Tibial artery (tissue), 4 donors: ENCODE measurements around the gene GFOD1.
A peak's percentile ranks its signal among the peaks of the same experiment; 100 is the strongest.

Source experiments
- DNase-seq, 2 donors: peaks; one replicate each; pipeline ENCODE4 v3.0.0-alpha.2; 2019
- H3K27ac ChIP-seq, 2 donors: fragments of 200-600 bp; sonication (generic) in 1 of 2; 1 replicate in 1 of 2; 2 replicates in 1 of 2; pipeline ENCODE4 v1.5.1; 2018 to 2019; ENCODE audit warnings: mild to moderate bottlenecking in 1 of 2
- H3K27me3 ChIP-seq, 2 donors: fragments of 200-600 bp; sonication (generic) in 1 of 2; one replicate each; pipeline versions ENCODE4 v1.5.1 to v1.6.0; 2016 to 2019
- H3K36me3 ChIP-seq, 3 donors: fragments of 200-600 bp; sonication (generic) in 2 of 3; one replicate each; pipeline ENCODE4 v1.5.1; 2016 to 2019; ENCODE audit warnings: mild to moderate bottlenecking in 2 of 3
- H3K4me1 ChIP-seq, 4 donors: fragments of 200-600 bp; sonication (generic) in 2 of 4; 1 replicate in 3 of 4; 2 replicates in 1 of 4; pipeline ENCODE4 v1.5.1; 2016 to 2019
- H3K4me3 ChIP-seq, 2 donors: fragments of 200-600 bp; sonication (generic) in 1 of 2; 1 replicate in 1 of 2; 2 replicates in 1 of 2; pipeline ENCODE4 v1.5.1; 2018 to 2019; ENCODE audit warnings: mild to moderate bottlenecking in 2 of 2
- H3K9me3 ChIP-seq, 3 donors: fragments of 200-600 bp; sonication (generic) in 1 of 3; one replicate each; pipeline ENCODE4 v1.5.1; 2016 to 2019
- intact Hi-C: fragments of 100-400 bp; cut with DNase I; formaldehyde crosslinking; loops from one replicate; pipeline ENCODE4 v1.15.0; 2023; ENCODE audit warnings: low total_unique reads
- TF ChIP-seq, protein P1 (sequence below), 2 experiments: fragments of 200-600 bp in 1 of 2; fragments of 450-650 bp in 1 of 2; IDR thresholded peaks; one replicate each; pipeline ENCODE4 v1.5.1; 2017 to 2019; ENCODE audit warnings: antibody characterized with exemption in 2 of 2, mild to moderate bottlenecking in 1 of 2, moderate library complexity in 1 of 2

The GFOD1 gene

DNA sequence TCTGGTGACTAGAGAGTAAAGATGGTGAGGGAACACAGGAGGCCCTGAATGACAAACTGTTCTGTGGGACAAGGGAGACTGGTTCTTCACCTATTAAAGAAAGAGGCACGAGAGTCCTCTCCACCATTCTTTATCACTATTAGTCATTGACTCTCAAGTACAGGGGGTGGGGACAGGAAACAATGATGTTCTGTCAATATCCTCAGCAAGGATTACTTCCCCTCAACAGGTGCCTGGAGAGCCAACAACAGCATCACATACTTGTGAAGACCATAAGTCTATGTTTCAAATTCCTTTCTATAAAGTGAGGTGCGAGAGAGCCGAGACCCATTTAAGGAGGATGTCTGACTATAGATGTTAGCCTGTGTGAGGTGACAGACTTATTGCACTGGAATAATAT lies 86.6 kb downstream of the GFOD1 start:
- intact Hi-C loops = no loop called here
- no peaks in the 10 kb centered on the region for H3K27me3 ChIP-seq
- DNase-seq = no peak
- no peaks in the 10 kb centered on the region for H3K36me3 ChIP-seq
- TF ChIP-seq, protein P1, sequence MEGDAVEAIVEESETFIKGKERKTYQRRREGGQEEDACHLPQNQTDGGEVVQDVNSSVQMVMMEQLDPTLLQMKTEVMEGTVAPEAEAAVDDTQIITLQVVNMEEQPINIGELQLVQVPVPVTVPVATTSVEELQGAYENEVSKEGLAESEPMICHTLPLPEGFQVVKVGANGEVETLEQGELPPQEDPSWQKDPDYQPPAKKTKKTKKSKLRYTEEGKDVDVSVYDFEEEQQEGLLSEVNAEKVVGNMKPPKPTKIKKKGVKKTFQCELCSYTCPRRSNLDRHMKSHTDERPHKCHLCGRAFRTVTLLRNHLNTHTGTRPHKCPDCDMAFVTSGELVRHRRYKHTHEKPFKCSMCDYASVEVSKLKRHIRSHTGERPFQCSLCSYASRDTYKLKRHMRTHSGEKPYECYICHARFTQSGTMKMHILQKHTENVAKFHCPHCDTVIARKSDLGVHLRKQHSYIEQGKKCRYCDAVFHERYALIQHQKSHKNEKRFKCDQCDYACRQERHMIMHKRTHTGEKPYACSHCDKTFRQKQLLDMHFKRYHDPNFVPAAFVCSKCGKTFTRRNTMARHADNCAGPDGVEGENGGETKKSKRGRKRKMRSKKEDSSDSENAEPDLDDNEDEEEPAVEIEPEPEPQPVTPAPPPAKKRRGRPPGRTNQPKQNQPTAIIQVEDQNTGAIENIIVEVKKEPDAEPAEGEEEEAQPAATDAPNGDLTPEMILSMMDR (IDR thresholded peaks at IDR 0.05) = no peak
- peaks cover 0 to 72% (median 39%) of the 10 kb centered on the region in 4 donors for H3K4me1 ChIP-seq
- no peaks in the 10 kb centered on the region for H3K9me3 ChIP-seq
- peak overlapping the region in 1 of 2 donors; percentile 33 for H3K27ac ChIP-seq
- no peak overlapping the region for H3K4me3 ChIP-seq

DNA sequence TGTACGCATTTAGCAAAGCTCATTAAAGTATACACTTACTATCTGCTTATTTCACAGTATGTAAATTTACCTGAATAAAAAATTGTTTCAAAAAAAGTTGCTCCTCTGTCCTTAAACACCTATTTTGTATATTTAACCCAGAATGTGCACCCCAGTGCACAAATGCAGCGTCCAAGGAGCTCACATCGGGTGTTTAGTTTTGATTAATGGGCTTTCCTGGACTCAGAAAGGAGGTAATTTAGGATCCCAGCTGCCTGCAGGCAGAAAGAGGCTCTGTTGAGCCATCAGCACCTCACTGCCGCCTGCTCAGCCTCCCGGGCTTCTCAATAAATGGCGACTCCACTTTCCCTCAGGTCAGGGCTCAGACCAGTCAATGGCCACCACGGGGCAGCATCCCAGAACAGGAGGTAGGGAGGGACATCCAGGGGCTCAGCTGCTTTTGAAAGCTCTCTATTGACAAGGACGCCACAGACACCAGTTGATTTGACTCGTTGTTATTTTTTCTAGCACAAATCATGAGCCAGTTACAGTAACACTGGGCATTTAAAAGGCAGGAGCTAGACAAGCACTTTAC lies 88.9 kb downstream of the GFOD1 start:
- intact Hi-C loops = no loop called here
- TF ChIP-seq, protein P1 (IDR thresholded peaks at IDR 0.05) = no peak

DNA sequence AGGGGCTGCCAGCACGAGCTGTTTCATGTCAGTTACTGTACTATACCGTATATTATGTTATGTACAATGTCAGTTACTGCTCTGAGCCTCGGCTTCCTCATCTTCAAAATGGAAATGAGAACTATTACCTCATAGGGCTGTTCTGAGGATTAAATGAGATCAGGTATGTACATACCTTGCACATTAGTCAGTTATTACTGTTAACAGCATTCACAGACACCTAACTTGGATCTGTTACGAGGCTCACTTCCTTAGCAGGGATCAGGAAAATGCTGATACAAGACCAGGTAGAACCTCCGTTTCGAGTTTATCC lies 89.4 kb downstream of the GFOD1 start:
- Histone ChIP-seq H3K27me3 (no peaks in the 10 kb centered on the region), H3K27ac (peak overlapping the region; percentile 45 to 71), H3K36me3 (no peaks in the 10 kb centered on the region), H3K4me3 (no peak overlapping the region), H3K9me3 (no peaks in the 10 kb centered on the region), H3K4me1 (peaks cover 0 to 63% (median 26%) of the 10 kb centered on the region in 4 donors)
- intact Hi-C loops = no loop called here
- TF ChIP-seq, protein P1 (IDR thresholded peaks at IDR 0.05) = no peak
- no peak for DNase-seq

More for the DNA sequence above, 88.9 kb downstream of the GFOD1 start:
- Histone ChIP-seq H3K9me3 (no peaks in the 10 kb centered on the region), H3K27ac (peak overlapping the region in 1 of 2 donors; percentile 45), H3K4me1 (peaks cover 0 to 65% (median 28%) of the 10 kb centered on the region in 4 donors), H3K27me3 (no peaks in the 10 kb centered on the region), H3K4me3 (no peak overlapping the region), H3K36me3 (no peaks in the 10 kb centered on the region)
- DNase-seq = no peak

DNA sequence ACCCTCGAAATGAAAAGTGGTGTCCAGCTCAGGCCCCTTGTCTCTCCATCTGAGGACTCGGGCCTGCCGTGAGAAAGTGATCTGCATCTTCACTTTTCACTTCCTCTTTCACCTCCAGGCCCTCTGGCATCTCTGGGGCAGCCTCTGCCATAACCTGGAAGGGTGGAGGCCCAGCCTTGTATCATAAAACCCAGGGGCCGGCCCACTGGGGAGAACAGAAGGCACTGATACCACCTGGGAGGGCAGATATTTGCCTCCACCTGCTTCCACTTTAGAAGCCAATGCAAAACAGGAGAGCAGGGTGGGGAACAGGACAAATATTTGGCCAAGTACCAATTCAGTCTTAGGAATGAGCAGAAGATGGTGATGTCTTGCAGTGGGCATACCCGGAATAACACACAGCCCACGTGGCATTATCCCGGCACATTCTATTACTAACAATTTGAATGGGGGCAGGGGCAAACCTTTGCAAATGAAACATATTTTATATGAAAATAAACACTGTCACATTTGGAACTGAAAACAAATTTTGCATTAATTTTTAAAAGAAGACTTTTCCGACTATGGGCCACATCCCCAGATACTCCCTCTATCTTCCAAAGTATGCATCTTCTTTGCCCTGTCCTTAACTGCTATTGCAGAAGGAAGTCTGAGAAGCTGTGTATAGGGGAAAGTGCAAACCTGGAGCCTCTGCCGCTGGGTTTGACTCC lies 89.9 kb downstream of the GFOD1 start:
- H3K27ac ChIP-seq = peak overlapping the region; percentile 60 to 71
- DNase-seq = no peak
- TF ChIP-seq, protein P1 (IDR thresholded peaks at IDR 0.05) = no peak
- H3K27me3 ChIP-seq = no peaks in the 10 kb centered on the region
- no peaks in the 10 kb centered on the region for H3K36me3 ChIP-seq
- intact Hi-C loops = no loop called here
- H3K4me1 ChIP-seq = peaks cover 0 to 59% (median 26%) of the 10 kb centered on the region in 4 donors
- no peaks in the 10 kb centered on the region for H3K9me3 ChIP-seq
- H3K4me3 ChIP-seq = no peak overlapping the region

DNA sequence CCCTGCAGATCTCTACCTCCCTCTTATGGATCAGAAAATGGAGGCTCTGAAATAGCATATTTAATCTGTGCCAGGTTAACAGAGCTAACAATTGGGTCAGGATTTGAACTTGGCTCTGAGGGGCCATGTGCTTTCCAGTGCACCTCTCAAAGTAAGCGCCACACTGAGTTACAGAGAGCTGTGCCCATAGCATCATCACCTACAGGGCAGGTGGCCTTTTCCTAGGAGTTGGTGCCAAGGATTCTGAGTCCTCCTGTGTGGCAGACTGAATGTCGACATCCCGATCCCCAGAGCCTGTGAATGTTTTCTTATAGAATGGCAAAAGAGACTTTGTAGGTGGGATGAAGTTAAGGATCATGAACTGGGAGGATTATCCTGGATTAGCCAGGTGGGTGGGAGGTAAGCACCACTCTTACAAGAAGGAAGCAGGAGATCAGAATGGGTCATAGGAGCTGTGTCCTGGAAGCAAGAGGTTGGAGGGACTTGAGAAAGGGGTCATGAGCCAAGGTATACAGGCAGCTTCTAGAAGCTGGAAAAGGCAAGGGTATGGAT lies 91.1 kb downstream of the GFOD1 start:
- TF ChIP-seq, protein P1 (IDR thresholded peaks at IDR 0.05) = no peak
- intact Hi-C loops = no loop called here
- no peak for DNase-seq
- Histone ChIP-seq H3K4me1 (peaks cover 0 to 59% (median 26%) of the 10 kb centered on the region in 4 donors), H3K27me3 (no peaks in the 10 kb centered on the region), H3K27ac (peak overlapping the region; percentile 60 to 71), H3K9me3 (no peaks in the 10 kb centered on the region), H3K4me3 (no peak overlapping the region), H3K36me3 (no peaks in the 10 kb centered on the region)
